Thymus (tissue), 11 donors: ENCODE data around the gene STAMBPL1. TPM values are rescaled to one million over a fixed set of nuclear protein-coding genes. Genes with fewer than 3 reads are reported as not detected.

Experiments used
- DNase-seq, 9 donors: peaks; one replicate each; pipeline ENCODE4 v3.0.0-alpha.2; 2013; ENCODE audit warnings: low spot score in 9 of 9, low read depth in 6 of 9, missing footprints in 1 of 9
- H3K27ac ChIP-seq, 2 donors: one replicate each; pipeline ENCODE4 v1.5.1; 2013; ENCODE audit warnings: control low read depth in 1 of 2, low read depth in 1 of 2, low read length in 1 of 2, mild to moderate bottlenecking in 1 of 2, moderate library complexity in 1 of 2
- H3K27me3 ChIP-seq, 2 donors: one replicate each; pipeline ENCODE4 v1.5.1; 2013; ENCODE audit warnings: low read length in 1 of 2; ENCODE audit not compliant: control insufficient read depth in 2 of 2, insufficient read depth in 1 of 2
- H3K36me3 ChIP-seq, 2 donors: one replicate each; pipeline ENCODE4 v1.5.1; 2013; ENCODE audit warnings: low read length in 1 of 2, mild to moderate bottlenecking in 1 of 2, moderate library complexity in 1 of 2; ENCODE audit not compliant: control insufficient read depth in 2 of 2, insufficient read depth in 2 of 2
- H3K4me1 ChIP-seq, 2 donors: one replicate each; pipeline ENCODE4 v1.5.1; 2013; ENCODE audit warnings: low read length in 2 of 2; ENCODE audit not compliant: control insufficient read depth in 2 of 2, insufficient read depth in 2 of 2
- H3K4me3 ChIP-seq, 2 donors: one replicate each; pipeline ENCODE4 v1.5.1; 2013; ENCODE audit warnings: low read length in 2 of 2, control low read depth in 1 of 2, mild to moderate bottlenecking in 1 of 2
- H3K9me3 ChIP-seq, 2 donors: one replicate each; pipeline ENCODE4 v1.5.1; 2013; ENCODE audit warnings: low read length in 1 of 2, mild to moderate bottlenecking in 1 of 2; ENCODE audit not compliant: control insufficient read depth in 2 of 2, insufficient read depth in 1 of 2
- WGBS: extraction: QIAGEN DNeasy Blood & Tissue Kit; methylation state at CpG from one replicate; pipeline ENCODE4 v1.1.7; 2013; 5-methylcytosine and 5-hydroxymethylcytosine counted together
- polyA plus RNA-seq: library from polyadenylated mRNA; stranded (reverse); fragments of 200-250 nt; gene quantifications from one replicate; pipeline ENCODE4 v1.2.3, GENCODE V29; 2013
- total RNA-seq: library from RNA; stranded (reverse); fragments of 120-200 nt; gene quantifications from one replicate; pipeline ENCODE4 v1.2.4, GENCODE V29; 2013
- donor health status: healthy.

The STAMBPL1 gene
- total and polyA plus RNA-seq, 2 donors = 12.3 to 20.5 TPM

- H3K4me1 ChIP-seq = no peaks in the 10 kb centered on the region
- no peak for DNase-seq
- peaks cover 0 to 19% of the 10 kb centered on the region in 2 donors for H3K36me3 ChIP-seq
- H3K9me3 ChIP-seq = no peaks in the 10 kb centered on the region
- 97% methylated on average over 3 of the region's 3 CpGs for WGBS
- no peak overlapping the region for H3K4me3 ChIP-seq
- no peak overlapping the region for H3K27ac ChIP-seq
- no peaks in the 10 kb centered on the region for H3K27me3 ChIP-seq
These were observed 38.3 kb downstream of the STAMBPL1 start for GRCh38 chr10:88918191-88918905.

DNA sequence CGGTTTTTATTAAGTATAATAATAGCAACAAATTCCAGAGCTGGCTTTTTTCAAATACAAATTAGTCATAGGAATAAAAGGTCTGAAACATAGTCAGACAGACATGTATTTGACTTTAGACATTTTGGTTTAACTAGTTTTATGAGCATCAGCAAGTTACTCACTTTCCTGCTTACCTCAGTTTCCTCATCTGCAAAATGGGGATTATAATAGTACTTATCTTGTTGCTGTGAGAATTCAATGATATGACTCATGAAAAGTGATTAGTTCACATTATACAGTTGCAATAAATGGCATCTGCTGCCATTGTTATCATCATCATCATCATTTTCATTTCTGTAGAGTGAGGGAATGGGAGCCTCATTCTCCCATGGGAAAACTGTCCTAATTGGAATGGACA, 39.0 kb downstream of the STAMBPL1 start:
- Histone ChIP-seq H3K36me3 (peaks cover 0 to 22% of the 10 kb centered on the region in 2 donors), H3K27ac (no peak overlapping the region), H3K27me3 (no peaks in the 10 kb centered on the region), H3K9me3 (no peaks in the 10 kb centered on the region), H3K4me1 (no peaks in the 10 kb centered on the region), H3K4me3 (no peak overlapping the region)
- no peak for DNase-seq
- 98% methylated on average over 1 of the region's 1 CpG for WGBS

DNA sequence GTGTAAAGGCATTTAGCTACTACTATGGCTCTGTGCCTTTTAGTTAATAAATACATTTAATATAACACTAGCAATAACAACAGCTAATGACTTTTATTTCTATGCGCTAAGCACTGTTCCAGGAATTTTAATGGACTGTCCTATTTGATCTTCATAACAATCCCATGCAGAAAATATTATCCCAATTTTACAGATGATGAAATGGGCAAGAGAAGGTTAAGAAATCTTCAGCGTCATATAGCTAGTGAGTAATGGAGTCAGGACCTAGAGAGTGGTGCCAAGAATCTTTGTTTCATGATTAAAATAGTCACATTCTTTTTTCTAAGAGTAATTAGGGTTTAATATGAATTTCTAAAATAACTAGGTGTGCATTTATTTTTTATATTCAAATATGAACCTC, 40.2 kb downstream of the STAMBPL1 start:
- Histone ChIP-seq H3K27me3 (no peaks in the 10 kb centered on the region), H3K4me1 (no peaks in the 10 kb centered on the region), H3K27ac (no peak overlapping the region), H3K36me3 (peaks cover 0 to 22% of the 10 kb centered on the region in 2 donors), H3K4me3 (no peak overlapping the region), H3K9me3 (no peaks in the 10 kb centered on the region)
- DNase-seq = no peak
- WGBS = 49% methylated on average over 2 of the region's 2 CpGs

DNA sequence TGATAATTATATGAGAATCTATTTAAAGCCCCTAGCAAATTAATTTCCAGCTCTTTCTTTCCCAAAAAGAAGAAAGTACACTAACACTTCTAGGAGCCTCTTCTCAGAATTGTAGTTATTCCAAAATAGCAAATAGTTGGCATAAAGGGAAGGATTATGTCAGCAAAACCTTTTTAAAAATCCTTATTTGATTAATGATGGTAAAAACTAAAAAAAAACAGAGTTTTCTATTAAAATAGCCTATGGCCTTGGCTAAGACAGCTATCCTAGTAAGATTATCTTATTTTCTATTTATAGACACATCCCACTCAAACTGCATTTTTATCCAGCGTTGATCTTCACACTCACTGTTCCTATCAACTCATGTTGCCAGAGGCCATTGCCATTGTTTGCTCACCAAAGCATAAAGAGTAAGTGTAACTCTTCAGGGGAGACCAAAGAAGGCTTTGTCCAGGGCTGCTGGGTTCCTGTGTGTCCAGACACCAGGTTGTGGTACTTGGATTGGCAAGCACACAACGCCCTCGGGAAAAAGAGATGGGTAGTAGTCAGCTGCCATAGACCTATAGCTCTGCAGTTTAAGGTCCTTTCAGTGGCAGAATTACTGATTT, 41.0 kb downstream of the STAMBPL1 start:
- peaks cover 0 to 19% of the 10 kb centered on the region in 2 donors for H3K36me3 ChIP-seq
- H3K4me3 ChIP-seq = no peak overlapping the region
- no peaks in the 10 kb centered on the region for H3K9me3 ChIP-seq
- no peaks in the 10 kb centered on the region for H3K27me3 ChIP-seq
- no peaks in the 10 kb centered on the region for H3K4me1 ChIP-seq
- no peak overlapping the region for H3K27ac ChIP-seq
- DNase-seq = no peak
- 97% methylated on average over 3 of the region's 3 CpGs for WGBS

GRCh38 chr10:88922041-88922440, 42.0 kb downstream of the STAMBPL1 start:
- Histone ChIP-seq H3K27ac (no peak overlapping the region), H3K4me3 (no peak overlapping the region), H3K27me3 (no peaks in the 10 kb centered on the region), H3K4me1 (no peaks in the 10 kb centered on the region), H3K9me3 (no peaks in the 10 kb centered on the region), H3K36me3 (peaks cover 0 to 24% of the 10 kb centered on the region in 2 donors)
- WGBS = 100% methylated on average over 2 of the region's 2 CpGs
- DNase-seq = no peak

- H3K4me3 ChIP-seq = no peak overlapping the region
- H3K9me3 ChIP-seq = no peaks in the 10 kb centered on the region
- H3K27ac ChIP-seq = no peak overlapping the region
- H3K27me3 ChIP-seq = no peaks in the 10 kb centered on the region
- peaks cover 0 to 26% of the 10 kb centered on the region in 2 donors for H3K36me3 ChIP-seq
- DNase-seq = no peak
- no peaks in the 10 kb centered on the region for H3K4me1 ChIP-seq
These were observed 43.5 kb downstream of the STAMBPL1 start for GRCh38 chr10:88923520-88923919.

- Histone ChIP-seq H3K9me3 (no peaks in the 10 kb centered on the region), H3K27ac (peak overlapping the region in 1 of 2 donors; percentile 1), H3K4me3 (no peak overlapping the region), H3K36me3 (peaks cover 0 to 21% of the 10 kb centered on the region in 2 donors), H3K27me3 (no peaks in the 10 kb centered on the region), H3K4me1 (no peaks in the 10 kb centered on the region)
- WGBS = 93% methylated on average over 6 of the region's 6 CpGs
- no peak for DNase-seq
These were observed 46.7 kb downstream of the STAMBPL1 start for GRCh38 chr10:88926566-88927415.

DNA sequence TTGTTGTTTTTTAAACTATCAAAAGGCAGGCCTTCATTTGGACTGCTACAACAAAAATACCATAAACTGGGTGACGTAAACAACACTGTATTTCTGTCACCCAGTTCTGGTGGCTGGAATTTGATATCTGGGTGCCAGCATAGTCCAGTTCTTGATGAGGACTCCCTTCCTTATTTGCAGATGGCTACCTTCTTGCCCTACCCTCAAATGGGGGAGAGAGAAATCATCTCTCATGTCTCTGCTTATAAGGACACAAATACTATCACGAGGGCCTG, 47.3 kb downstream of the STAMBPL1 start:
- WGBS = 92% methylated on average over 2 of the region's 2 CpGs

DNA sequence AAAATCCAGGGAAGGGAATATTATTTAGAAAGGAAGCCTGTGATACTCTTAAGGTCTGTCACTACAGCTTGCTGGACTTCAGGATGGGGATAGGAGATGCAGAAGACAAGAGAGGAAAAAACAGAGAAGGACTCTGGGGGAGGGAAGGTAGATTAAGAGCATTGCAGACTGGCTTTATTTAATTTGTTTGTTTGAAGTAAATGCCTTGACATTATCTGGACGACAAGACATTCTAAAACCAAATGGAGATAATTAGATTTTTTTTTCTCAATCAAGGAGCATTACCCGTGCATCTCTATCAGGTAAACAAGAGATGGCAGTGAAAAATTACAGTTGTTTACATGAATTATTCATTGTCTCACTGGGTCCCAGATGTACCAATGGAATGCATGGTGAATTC, 48.2 kb downstream of the STAMBPL1 start:
- peaks cover 0 to 21% of the 10 kb centered on the region in 2 donors for H3K36me3 ChIP-seq
- H3K4me3 ChIP-seq = no peak overlapping the region
- no peak for DNase-seq
- no peak overlapping the region for H3K27ac ChIP-seq
- H3K27me3 ChIP-seq = no peaks in the 10 kb centered on the region
- H3K4me1 ChIP-seq = no peaks in the 10 kb centered on the region
- WGBS = 94% methylated on average over 2 of the region's 2 CpGs
- H3K9me3 ChIP-seq = no peaks in the 10 kb centered on the region

More for the DNA sequence above, 47.3 kb downstream of the STAMBPL1 start:
- Histone ChIP-seq H3K27me3 (no peaks in the 10 kb centered on the region), H3K27ac (no peak overlapping the region), H3K4me3 (no peak overlapping the region), H3K36me3 (peaks cover 0 to 21% of the 10 kb centered on the region in 2 donors), H3K4me1 (no peaks in the 10 kb centered on the region), H3K9me3 (no peaks in the 10 kb centered on the region)
- DNase-seq = no peak
